SH-SY5Y (cell line): Measurements from ENCODE around the gene RPL10.

Experiments used
- GATA2 ChIP-seq: IDR thresholded peaks from 2 replicates; pipeline ENCODE4 v1.6.1; 2011; ENCODE audit warnings: mild to moderate bottlenecking, low read depth, low read length
- GATA3 ChIP-seq: IDR thresholded peaks from 2 replicates; pipeline ENCODE4 v1.6.1; 2011; ENCODE audit warnings: low read depth, mild to moderate bottlenecking, low read length, moderate library complexity

DNA sequence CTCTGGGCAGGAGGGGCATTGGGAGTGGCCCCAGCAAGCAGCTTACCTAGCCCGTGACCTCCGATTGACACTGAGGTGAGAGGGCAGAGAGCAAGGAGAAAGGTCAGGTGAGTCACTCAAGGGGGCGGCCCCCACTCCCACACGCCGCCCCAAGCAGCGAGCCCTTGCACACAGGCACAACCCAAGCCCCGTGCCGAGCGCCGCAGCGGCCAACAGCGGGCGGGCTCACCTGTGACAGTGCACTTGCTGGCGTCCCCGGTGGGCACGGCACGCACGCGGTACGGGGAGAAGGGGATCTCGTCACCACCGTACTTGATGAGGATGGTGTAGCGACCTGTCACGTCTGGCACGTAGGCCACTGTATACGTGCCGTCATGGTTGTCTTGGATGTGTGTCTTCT is 41.0 kb upstream of the RPL10 start:
- TF ChIP-seq GATA2 (no peak), GATA3 (no peak)
